PFSK-1 (cell line): ENCODE results near the gene TAF9.

Experiments used
- FOXP2 ChIP-seq: optimal IDR thresholded peaks from 2 replicates; pipeline ENCODE3; 2011; ENCODE audit warnings: borderline replicate concordance, control low read depth, inconsistent platforms; ENCODE audit not compliant: insufficient read depth; ENCODE audit errors: extremely low read length, extremely low read depth
- POLR2AphosphoS5 ChIP-seq: IDR thresholded peaks from 2 replicates; pipeline ENCODE4 v1.6.1; 2012; ENCODE audit warnings: low read depth, mild to moderate bottlenecking, control low read depth, low read length, moderate library complexity
- SIN3A ChIP-seq: IDR thresholded peaks from 2 replicates; pipeline ENCODE4 v1.6.1; 2012; ENCODE audit warnings: mild to moderate bottlenecking, low read length, moderate library complexity, borderline replicate concordance; ENCODE audit not compliant: insufficient read depth
- TAF1 ChIP-seq: IDR thresholded peaks from 2 replicates; pipeline ENCODE4 v1.6.1; 2012; ENCODE audit warnings: low read length, control low read depth, borderline replicate concordance; ENCODE audit not compliant: insufficient read depth
- TF ChIP-seq, protein P1 (sequence below), 2 experiments: IDR thresholded peaks; 2 replicates each; pipeline versions ENCODE4 v1.6.1 to v1.8.0; 2011 to 2012; ENCODE audit warnings: low read depth in 2 of 2, low read length in 2 of 2, control low read depth in 1 of 2, inconsistent platforms in 1 of 2, mild to moderate bottlenecking in 1 of 2, moderate library complexity in 1 of 2; ENCODE audit not compliant: insufficient read depth in 1 of 2

Gene TAF9

DNA sequence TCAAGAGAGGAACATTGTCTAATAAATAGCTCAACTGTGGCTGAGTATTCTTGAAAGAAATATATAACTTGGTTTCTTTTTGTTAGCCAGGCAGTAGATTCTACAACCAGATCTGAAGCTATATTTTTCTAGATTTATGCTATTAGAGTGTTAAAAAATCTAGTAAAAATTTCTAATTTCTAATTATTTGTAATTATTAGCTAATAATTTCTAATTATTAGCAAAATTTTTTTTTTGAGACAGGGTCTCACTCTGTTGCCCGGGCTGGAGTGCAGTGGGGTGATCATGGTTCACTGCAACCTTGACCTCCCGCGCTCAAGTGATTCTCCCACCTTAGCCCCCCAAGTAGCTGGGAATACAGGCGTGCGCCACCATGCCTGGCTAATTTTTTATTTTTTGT lies 3.1 kb upstream of the TAF9 start:
- TF ChIP-seq SIN3A (no peak), POLR2AphosphoS5 (no peak), FOXP2 (no peak), TAF1 (no peak)
- TF ChIP-seq, protein P1, sequence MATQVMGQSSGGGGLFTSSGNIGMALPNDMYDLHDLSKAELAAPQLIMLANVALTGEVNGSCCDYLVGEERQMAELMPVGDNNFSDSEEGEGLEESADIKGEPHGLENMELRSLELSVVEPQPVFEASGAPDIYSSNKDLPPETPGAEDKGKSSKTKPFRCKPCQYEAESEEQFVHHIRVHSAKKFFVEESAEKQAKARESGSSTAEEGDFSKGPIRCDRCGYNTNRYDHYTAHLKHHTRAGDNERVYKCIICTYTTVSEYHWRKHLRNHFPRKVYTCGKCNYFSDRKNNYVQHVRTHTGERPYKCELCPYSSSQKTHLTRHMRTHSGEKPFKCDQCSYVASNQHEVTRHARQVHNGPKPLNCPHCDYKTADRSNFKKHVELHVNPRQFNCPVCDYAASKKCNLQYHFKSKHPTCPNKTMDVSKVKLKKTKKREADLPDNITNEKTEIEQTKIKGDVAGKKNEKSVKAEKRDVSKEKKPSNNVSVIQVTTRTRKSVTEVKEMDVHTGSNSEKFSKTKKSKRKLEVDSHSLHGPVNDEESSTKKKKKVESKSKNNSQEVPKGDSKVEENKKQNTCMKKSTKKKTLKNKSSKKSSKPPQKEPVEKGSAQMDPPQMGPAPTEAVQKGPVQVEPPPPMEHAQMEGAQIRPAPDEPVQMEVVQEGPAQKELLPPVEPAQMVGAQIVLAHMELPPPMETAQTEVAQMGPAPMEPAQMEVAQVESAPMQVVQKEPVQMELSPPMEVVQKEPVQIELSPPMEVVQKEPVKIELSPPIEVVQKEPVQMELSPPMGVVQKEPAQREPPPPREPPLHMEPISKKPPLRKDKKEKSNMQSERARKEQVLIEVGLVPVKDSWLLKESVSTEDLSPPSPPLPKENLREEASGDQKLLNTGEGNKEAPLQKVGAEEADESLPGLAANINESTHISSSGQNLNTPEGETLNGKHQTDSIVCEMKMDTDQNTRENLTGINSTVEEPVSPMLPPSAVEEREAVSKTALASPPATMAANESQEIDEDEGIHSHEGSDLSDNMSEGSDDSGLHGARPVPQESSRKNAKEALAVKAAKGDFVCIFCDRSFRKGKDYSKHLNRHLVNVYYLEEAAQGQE (IDR thresholded peaks at IDR 0.05; ENCODE audit: insufficient read depth in 1 of 2, low read depth in 2 of 2, low read length in 2 of 2), result no peak

DNA sequence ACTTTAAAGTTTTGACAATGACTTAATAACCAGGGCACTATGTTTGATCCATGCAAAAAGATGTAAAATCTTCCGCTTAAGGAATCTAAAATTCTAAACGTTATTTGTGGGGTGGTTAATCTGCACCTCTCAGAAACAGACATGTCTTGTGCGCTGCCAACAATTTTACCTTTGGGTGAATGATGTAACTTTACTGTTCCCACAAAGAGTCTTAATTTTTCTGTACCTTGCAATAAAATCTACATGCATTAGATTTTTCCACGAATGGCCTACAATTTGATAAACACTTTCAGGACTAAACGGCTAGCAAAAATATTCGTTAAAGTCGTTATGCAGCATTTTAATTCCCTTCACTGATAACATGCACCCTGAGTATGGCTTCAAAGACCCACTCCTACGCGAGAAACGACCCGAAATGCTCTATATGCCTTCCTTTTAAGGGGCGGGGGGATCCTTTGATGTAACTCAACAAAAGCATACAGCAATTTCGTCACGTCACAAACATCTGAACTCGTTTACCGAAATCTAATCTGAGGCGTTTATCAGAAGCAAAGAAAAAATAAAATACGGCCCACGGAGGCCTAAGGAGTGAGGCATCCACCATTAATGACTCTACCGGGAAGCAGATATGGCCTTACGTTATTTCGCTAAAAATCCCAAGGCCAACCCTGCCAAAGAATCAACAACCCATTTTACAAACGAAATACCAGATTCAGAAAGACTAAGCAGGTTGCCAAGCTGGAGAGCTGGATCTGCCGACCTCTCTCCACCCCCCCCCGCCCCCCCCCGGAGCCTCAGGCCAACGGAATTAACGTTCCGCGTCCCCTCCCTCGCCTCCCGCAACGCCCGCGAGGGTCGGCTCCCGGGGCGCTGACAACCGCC lies 621 bp downstream of the TAF9 start:
- no peak for TF ChIP-seq SIN3A
- TF ChIP-seq POLR2AphosphoS5, result no peak

DNA sequence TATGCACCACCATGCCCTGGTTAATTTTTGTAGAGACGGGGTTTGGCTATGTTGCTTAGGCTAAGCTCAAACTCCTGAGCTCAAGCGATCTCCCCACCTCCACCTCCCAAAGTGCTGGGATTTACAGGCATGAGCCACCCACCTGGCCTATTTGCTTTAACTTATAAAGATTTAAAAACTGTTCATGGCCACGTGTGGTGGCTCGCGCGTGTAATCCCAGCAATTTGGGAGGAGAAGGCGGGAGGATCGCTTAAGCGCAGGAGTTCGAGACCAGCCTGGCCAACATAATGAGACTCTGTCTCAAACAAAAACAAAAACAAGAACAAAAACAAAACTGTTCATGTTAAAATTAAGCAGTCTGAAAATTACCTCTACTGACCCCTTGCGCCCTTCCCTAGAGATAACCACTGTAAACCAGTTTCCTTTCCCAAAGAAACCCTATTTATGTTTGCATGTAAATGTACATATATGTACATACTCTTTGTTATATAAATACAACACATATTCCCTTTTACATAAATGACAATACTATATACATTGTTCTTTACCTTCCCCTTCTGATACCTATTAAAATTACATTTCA lies 1.5 kb downstream of the TAF9 start:
- TF ChIP-seq TAF1 (no peak), SIN3A (no peak), FOXP2 (no peak), POLR2AphosphoS5 (no peak)
- TF ChIP-seq, protein P1 (IDR thresholded peaks at IDR 0.05; ENCODE audit: insufficient read depth in 1 of 2, low read depth in 2 of 2, low read length in 2 of 2), result no peak

DNA sequence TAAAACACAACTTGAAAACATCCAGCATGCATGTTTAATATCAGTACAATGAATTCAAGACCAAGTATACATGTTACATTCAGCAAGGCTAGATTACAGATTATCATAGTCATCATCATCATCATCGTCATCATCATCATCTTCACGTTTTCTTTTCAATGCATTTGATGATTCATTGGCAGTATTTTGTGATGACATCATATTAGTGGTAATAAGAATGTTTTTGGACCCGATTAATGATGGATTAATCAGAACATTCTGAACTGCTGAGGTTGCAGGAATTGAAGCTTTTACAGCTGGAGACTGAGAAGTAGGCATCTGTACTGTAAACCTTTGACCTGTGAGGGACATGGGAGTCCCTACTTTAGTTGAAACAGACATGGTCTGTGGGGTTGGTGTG lies 4.5 kb downstream of the TAF9 start:
- no peak for TF ChIP-seq POLR2AphosphoS5
- TF ChIP-seq TAF1, result no peak
- TF ChIP-seq SIN3A, result no peak
- TF ChIP-seq, protein P1 (IDR thresholded peaks at IDR 0.05; ENCODE audit: insufficient read depth in 1 of 2, low read depth in 2 of 2, low read length in 2 of 2), result no peak
- no peak for TF ChIP-seq FOXP2

DNA sequence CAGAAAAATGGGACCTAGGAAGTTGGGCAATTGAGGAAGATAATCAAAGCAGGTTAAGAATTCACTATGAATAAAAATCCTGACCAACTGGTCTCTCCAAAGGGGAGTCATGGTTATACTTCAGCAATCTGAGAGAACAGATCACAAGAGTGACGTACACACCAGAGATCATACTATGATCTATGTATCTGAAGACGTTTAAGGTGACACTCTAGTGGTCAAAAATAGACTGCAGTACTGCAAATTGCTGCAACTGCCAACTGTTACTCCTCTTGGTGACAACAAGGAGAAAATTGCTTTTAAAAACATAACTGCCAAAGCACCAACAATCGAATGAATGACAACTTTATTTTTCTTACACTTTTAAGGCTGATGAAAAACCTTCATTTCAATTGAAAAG lies 4.9 kb downstream of the TAF9 start:
- no peak for TF ChIP-seq TAF1
- TF ChIP-seq SIN3A, result no peak
- TF ChIP-seq FOXP2, result no peak
- TF ChIP-seq, protein P1 (IDR thresholded peaks at IDR 0.05; ENCODE audit: insufficient read depth in 1 of 2, low read depth in 2 of 2, low read length in 2 of 2), result no peak
- TF ChIP-seq POLR2AphosphoS5, result no peak
